T-helper 2 cell treated with Interferon-gamma antibody and Interleukin-4, amounts not matched to agents 100 ng/mL and 5 ng/mL, for 36 hours (primary cell): ENCODE results near the gene ZC3H8. TPM values are rescaled to one million over a fixed set of nuclear protein-coding genes. Genes with fewer than 3 reads are reported as not detected.
"Not testable (repeated sequence)": the region's sequence is repeated elsewhere in the genome, so short reads cannot be mapped to it uniquely, and the experiment has no call there.

Source experiments
- intact Hi-C: fragments of 100-400 bp; cut with micrococcal nuclease; formaldehyde crosslinking; loops from one replicate; pipeline ENCODE4 v1.15.1; 2023
- total RNA-seq: library from RNA; stranded (reverse); gene quantifications from 2 replicates; pipeline ENCODE4 v1.2.3, GENCODE V29; 2022

Gene ZC3H8
- total RNA-seq, 1 donor from 2014 or later, result 25.7 TPM

DNA sequence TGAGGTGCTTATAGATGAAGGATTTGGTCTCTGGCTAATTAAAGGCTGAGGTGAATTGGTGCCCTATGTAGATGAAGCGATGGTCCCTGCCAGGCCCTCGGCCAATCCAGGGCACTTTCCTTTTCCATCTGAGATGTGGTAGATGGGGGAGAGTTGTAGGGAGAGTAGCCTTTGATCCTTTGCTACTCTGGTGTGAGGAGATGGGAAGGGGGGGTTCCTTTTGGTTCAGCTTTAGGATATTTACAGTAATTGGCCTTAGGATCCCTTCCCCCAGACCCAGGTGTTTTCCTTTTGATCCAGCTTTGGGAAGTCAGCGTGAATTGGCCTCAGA lies 5.4 kb upstream of the ZC3H8 start:
- intact Hi-C loops, result no loop called here

DNA sequence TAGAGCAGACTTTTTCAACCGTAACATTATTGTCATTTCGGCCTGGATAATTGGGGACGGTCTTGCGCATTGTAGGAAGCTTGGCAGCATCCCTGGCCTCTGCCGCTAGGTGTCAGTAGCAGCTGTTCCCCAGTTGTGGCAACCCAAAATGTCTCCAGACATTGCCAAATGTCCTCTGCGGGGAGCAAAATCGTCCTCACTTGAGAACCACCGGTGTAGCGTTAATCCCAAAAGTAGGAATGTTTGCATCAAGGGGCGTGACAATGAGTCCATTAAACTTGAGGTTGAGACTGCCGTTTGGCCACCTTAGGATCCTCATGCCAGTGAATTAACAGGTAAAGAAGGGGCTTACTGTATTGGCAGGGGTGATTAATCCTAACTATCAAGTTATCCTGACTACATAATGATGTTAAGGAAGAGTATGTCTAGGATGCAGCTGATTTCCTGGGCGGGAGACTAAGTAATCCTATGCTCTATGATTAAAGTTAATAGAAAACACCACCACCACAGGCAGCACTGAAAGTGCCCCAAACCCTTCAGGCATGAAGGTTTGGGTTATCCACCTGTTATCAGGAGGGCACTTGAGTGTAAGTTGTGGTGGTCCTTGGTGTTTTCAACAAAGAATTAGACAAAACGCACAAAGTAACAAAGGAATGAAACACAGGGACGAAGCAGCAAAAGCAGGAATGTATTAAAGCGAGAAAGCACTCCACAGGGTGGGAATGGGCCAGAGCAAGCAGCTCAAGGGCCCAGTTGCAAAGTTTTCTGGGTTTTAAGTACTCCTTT lies 4.9 kb upstream of the ZC3H8 start:
- intact Hi-C loops, result loop anchor here (1.0 to 10.0 kb wide), 7 partner anchors 16 to 385 kb away; partner anchors contain the start of genes ANAPC1, CHCHD5, POLR1B and SLC20A1

- intact Hi-C loops, result loop anchor here (5.0 to 10.0 kb wide), 4 partner anchors 285 to 387 kb away; partner anchors contain the start of genes ANAPC1, CHCHD5, POLR1B and SLC20A1
Observed at GRCh38 chr2:112257575-112257974, 2.7 kb upstream of the ZC3H8 start.

DNA sequence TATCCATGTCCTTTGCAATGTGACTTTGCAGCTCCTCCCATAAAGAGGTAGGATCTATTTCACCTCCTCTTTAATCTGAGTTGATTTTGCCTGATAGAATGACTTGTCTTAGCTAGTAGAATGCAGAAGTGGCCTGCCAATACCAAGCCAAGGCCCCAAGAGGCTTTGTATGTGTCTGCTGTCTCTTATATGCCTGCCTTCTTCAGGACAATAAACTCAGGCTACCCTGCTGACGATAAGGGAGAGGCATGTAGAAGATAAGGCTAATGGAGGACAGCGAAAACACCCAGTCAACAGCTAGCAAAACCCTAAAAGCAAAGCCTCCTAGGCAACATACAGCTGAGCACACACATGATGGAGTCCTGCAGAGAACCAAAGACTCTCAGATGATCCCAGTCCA lies 1.8 kb upstream of the ZC3H8 start:
- intact Hi-C loops, result loop anchor here (5.0 to 10.0 kb wide), 4 partner anchors 286 to 388 kb away; partner anchors contain the start of genes ANAPC1, CHCHD5, POLR1B and SLC20A1

- intact Hi-C loops, result loop anchor here (1.0 to 10.0 kb wide), 7 partner anchors 19 to 389 kb away; partner anchors contain the start of genes ANAPC1, CHCHD5, POLR1B and SLC20A1
Observed at GRCh38 chr2:112255875-112256274, 1.0 kb upstream of the ZC3H8 start.

- intact Hi-C loops, result loop anchor here (10.0 kb wide), 2 partner anchors 369 to 391 kb away; partner anchors contain the start of genes ANAPC1 and SLC20A1
Observed at GRCh38 chr2:112253261-112253815, 1.5 kb downstream of the ZC3H8 start.

- intact Hi-C loops, result loop anchor here (10.0 kb wide), 2 partner anchors 366 to 394 kb away; partner anchors contain the start of genes ANAPC1 and SLC20A1
Observed at GRCh38 chr2:112251271-112251670, 3.6 kb downstream of the ZC3H8 start.

- intact Hi-C loops, result no loop called here
Observed at GRCh38 chr2:112244854-112245253, 10.0 kb downstream of the ZC3H8 start.

DNA sequence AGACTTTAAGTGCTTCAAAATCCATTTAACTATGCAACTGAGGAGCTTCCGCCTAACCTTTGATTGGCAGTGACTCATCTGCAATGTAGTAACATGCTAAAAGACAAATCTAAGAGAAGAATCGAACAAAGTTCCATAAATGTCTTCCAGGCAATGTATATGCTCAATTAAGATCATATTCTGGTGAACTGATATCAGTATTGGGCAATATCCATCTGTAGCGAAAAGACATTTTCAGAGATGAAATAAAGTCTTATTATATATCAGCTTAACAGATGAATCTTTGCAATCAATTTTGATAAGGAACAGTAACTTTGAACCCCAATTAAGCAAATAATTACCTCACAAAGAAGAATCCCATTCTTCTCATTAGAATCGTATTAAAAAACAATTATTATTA lies 11.6 kb downstream of the ZC3H8 start:
- intact Hi-C loops, result no loop called here

DNA sequence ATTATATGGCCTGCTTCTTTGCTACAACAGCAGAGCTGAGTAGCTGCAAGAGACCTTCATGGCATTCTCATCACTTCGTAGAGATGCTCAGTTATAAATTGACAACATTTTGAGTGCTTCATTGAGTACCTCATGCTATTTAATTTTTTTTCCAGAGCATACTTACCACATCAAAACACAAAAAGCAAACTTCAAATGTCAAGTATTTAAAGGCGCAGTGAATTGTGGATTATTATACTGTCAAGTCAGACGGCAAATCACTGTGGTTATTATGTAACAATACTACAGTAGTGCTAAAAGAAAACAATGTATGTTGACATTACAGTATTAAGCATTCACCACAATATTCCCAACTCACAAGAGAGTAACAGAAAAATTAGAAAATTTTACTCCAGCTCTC lies 12.5 kb downstream of the ZC3H8 start:
- intact Hi-C loops, result no loop called here

DNA sequence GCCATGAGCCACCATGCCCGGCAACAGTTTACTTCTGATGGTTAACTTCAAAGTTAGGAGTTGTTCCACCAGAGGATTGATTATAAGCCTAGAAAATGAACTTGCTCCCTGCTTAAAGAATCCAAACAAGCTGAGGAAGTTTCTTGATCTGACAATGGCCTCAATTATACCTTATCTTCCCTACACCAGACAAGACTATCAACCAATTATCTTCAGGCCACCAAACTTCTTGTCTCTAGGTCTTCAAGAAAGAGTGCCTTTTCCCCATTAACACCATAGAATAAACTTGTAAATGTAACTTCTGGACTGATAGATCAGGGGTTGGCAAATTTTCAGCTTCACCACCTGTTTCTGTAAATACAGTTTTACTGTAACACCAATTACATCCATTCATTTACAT lies 15.0 kb downstream of the ZC3H8 start:
- intact Hi-C loops, result no loop called here

DNA sequence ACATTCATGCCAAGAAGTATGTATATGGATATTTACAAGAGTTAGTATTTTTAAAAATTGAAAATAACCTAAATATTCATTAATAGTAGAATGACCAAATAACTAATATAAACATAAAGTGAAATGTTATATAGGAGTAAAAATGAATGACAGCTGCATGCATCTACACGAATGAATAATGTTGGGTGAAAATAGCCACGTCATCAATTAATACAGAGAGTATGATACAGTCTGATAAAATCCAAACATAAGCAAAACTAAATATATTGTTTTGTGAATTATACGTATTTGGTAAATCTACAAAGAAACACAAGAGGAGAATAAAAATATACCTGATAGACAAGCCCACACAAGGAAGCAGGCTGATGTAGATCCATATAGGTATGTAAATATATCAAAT lies 24.5 kb downstream of the ZC3H8 start:
- intact Hi-C loops, result no loop called here

DNA sequence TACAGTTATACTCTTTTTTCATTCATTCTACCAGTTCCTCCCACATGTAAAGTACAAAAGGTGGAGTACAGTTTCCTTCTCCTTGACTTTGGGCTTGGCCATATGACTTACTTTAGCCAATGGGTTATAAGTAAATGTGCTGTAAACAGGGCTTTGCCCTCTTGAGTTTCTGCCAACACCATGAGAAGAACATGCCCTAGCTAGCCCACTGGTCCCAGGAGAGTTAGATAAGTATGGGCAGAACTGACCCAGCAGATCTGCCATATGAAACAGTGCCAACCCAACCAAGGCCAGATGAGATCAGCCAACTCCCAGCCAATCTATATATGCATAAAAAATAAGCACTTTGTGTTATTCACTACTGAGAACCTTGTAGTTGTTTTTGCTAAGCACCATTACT lies 25.5 kb downstream of the ZC3H8 start:
- intact Hi-C loops, result no loop called here

GRCh38 chr2:112220831-112221230 lies 34.0 kb downstream of the ZC3H8 start:
- intact Hi-C loops, result no loop called here

DNA sequence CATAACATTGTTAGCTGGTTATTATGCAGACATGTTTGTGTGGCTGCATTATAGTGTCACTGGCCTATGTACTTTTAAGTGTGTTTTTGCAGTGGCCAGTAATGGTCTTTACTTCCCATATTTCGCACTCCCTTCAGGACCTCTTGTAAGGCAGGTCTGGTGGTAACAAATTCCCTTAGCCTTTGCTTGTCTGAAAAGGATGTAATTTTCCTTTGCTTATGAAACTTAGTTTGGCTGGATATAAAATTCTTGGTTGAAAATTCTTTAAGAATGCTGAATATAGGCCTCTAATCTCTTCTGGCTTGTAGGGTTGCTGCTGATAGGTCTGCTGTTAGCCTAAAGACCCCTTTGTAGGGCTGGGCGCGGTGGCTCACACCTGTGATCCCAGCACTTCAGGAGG lies 34.7 kb downstream of the ZC3H8 start:
- intact Hi-C loops, result no loop called here

- intact Hi-C loops, result no loop called here
Observed at GRCh38 chr2:112217854-112218253, 37.0 kb downstream of the ZC3H8 start.

DNA sequence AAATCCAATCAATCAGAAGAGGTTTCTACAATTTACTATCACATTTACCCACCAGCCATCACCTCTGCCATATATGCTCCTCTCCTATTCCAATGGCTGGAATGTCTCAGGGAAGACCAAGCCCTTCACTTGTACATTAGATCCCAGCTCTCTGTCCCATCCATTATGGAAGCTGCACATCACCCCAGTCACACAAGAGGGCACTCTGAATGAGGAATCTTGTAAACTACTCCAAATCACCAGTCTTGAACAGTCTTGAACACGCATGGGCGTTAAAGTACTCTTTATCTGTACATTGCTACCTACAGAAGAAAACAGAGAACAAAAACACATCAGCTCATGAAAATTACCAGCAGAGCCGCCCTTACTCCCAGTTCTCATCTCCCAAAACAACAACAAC lies 38.7 kb downstream of the ZC3H8 start:
- intact Hi-C loops, result no loop called here

DNA sequence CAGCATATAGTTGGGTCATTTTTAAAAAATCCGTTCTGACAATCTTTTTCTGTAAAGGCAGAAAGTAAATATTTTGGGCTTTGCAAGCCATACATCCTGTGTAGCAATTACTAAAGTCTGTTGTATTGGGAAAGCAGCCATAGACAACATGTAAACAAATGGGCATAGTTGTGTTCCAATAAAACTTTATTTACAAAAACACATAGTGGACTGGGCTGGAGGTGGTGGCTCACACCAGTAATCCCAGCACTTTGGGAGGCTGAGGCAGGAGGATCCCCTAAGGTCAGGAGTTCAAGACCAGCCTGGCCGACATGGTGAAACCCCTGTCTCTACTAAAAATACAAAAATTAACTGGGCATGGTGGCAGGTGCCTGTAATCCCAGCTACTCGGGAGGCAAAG lies 46.9 kb downstream of the ZC3H8 start:
- intact Hi-C loops, result not testable (repeated sequence)

GRCh38 chr2:112204411-112204810 lies 50.4 kb downstream of the ZC3H8 start:
- intact Hi-C loops, result no loop called here

GRCh38 chr2:112201696-112202430 lies 53.0 kb downstream of the ZC3H8 start:
- intact Hi-C loops, result no loop called here

DNA sequence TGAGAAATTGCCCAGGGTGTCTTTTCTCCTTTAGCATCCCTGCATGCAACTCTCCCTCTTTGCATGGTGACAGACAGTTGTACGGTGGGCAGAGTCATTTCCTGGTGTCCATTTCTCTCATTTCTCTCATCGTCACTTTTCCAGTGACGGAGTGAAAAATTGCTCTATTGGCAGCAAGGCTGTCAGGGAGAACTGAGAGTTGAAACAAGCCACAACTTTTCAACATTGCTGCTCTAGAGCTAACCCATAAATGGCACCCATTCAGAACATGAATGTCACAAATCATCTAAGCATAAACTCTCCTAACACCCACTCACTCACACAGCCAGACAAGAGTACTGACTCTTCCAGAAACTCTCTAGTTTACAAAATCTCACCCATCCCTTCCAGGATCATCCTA lies 55.7 kb downstream of the ZC3H8 start:
- intact Hi-C loops, result no loop called here

DNA sequence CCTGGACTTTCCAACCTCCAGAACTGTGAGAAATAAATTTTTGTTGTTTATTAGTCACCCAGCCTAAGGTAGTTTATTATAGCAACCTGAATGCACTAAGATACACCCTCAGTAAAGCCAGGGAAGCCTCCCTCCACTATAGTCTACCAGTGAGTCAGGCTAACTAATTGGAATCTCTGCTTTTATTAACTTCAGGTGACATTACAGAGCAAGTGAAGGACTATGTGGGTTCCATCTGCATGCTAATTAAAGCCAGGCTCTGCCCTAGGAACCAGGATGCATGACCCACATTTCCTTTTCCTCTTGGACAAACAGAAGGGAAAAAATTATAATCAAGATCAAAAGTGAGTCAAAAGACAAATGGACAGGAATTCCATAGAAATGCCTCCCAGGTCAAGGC lies 56.1 kb downstream of the ZC3H8 start:
- intact Hi-C loops, result no loop called here
